DMS114 treated with DMSO at 0.1 percent for 48 hours (cell line): ENCODE results near the gene SKOR1.

Source experiments
- DNase-seq: peaks from one replicate; lab custom pipeline; 2025; ENCODE audit not compliant: unreplicated experiment; lab: John Stamatoyannopoulos, UW

Gene SKOR1, protein sequence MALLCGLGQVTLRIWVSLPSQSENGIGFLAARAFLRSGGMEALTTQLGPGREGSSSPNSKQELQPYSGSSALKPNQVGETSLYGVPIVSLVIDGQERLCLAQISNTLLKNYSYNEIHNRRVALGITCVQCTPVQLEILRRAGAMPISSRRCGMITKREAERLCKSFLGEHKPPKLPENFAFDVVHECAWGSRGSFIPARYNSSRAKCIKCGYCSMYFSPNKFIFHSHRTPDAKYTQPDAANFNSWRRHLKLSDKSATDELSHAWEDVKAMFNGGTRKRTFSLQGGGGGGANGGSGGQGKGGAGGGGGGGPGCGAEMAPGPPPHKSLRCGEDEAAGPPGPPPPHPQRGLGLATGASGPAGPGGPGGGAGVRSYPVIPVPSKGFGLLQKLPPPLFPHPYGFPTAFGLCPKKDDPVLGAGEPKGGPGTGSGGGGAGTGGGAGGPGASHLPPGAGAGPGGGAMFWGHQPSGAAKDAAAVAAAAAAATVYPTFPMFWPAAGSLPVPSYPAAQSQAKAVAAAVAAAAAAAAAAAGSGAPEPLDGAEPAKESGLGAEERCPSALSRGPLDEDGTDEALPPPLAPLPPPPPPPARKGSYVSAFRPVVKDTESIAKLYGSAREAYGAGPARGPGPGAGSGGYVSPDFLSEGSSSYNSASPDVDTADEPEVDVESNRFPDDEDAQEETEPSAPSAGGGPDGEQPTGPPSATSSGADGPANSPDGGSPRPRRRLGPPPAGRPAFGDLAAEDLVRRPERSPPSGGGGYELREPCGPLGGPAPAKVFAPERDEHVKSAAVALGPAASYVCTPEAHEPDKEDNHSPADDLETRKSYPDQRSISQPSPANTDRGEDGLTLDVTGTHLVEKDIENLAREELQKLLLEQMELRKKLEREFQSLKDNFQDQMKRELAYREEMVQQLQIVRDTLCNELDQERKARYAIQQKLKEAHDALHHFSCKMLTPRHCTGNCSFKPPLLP

DNA sequence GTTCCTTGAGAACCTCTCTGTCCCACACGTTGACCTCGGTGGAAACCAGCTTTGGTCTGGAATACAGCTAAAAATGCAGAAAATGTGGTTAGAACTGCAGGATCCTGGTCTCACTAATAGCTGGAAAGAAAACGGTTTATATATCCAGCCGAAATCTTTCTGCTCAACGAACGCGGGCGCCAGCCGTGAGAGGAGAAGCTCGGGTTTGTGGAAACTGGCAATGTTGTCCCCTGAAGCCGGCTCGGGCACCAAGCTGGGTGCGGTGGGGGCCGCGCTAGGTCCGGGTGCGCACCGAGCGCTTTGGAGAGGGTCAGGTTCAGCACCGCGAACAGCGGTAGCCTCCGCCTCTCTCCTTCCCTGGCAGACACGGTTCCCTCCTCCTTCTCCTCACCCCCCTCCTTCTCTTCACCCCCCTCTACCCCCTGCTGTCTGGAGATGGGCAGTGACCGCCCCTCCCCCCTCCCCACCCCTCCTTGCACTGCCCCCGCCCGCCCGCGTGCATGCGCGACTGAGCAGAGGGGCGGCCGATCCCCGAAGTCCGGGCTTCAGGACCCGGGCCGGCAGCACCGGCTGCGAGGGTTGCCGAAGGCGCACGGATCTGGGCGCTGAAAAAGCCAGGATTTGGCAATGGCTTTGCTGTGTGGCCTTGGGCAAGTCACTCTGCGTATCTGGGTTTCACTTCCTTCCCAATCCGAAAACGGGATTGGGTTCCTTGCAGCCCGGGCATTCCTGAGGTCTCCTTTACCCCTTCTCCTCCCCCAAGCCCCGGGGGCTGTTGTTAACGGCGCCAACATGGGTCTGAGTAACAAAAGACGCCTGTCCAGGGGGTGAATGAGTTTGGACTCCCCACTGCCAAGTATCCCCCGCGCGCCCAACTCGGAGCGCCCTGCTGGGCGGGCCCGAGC lies at the start of gene SKOR1:
Gene SKOR1 (plus strand): TSS at position 534 of the 905 bp plus-strand sequence. CDS start 94 bp downstream, at position 628.
- DNase-seq: peak; percentile 41

GRCh38 chr15:67775998-67776397 lies 49.3 kb upstream of the SKOR1 start:
- DNase-seq: no peak

DNA sequence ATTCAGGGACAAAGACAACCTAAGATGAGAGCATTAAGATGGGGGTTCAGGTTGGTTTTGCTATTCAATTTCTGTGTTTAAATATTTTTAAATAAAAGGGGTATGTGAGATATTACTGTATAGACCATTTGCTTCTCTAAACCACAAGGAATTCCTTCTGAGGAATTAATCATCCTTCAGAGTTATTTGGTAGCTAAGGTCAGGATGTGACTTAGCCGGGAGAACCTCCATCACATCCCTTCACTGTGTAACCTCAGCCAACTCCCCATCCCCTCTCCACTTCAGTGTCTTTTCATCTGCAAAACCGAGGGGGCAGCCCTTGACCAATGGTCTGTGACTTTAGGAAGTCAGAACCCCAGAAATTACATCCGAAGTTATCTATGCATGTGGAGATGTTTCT lies 48.7 kb upstream of the SKOR1 start:
- DNase-seq: no peak

DNA sequence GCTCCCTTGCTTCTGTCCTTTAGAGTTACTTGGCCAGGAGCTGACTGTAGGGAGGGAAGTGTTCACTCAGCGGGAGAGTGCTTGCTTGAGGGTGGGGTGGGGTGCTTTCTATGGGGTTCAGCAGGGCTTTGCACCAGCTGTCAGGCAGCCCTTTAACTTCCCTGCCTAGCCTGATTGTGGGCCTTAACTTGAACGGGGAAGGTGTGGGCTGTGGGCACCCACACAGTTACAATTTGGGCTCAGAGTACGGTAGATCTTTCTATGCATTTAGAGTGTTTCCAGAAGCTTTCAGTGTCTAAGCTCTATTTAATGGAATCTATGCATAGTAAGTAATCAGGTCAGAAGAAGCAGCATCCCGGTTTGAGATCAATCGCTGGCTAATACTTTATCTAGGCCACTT lies 48.2 kb upstream of the SKOR1 start:
- no peak for DNase-seq

DNA sequence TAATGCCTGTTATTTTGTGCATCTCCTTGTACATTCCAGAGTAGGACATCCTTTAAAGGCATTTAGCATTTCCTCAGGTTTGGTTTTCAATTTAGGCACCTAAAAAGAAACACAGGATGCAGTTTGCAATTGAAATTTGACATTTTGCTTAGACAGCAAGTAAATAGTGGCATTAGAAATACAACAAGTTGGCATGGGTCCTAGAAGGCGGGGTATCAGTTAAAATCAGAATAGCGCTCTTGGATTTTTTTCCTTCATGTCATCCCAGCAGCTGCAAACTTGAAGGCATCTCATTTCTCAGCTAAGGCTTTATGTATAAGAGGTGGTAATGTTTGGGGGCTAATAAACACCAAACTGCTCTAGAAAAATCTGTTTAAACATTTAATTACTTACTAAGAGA lies 47.5 kb upstream of the SKOR1 start:
- DNase-seq: no peak

DNA sequence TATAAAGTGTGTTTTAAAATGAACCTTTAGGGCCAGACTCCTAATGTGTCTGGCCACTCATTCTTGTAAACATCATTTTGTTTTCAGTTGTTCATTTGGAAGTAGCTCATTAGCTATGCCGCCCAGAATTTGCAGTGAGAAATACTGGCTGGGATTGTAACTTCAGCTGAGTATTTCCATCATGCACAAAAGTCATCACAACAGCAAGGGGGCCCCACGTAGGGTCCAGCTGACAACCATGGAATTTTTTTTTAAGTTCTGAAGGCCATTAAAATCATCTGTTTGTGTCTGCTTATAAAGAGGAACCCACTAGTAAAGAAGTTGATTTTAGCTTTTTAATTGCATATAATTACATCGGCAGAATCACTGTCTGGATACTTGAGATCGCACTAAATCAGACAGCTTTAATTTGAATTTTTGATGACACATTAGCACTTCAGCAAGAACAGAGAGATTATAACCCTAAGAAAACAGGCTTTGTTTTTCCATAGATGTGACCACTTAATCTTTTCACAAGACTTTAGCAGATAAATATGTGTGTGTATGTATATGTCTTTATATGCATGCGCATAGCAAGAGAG lies 46.3 kb upstream of the SKOR1 start:
- DNase-seq: no peak

- no peak for DNase-seq
Measured at GRCh38 chr15:67779549-67780111, 45.7 kb upstream of the SKOR1 start.

DNA sequence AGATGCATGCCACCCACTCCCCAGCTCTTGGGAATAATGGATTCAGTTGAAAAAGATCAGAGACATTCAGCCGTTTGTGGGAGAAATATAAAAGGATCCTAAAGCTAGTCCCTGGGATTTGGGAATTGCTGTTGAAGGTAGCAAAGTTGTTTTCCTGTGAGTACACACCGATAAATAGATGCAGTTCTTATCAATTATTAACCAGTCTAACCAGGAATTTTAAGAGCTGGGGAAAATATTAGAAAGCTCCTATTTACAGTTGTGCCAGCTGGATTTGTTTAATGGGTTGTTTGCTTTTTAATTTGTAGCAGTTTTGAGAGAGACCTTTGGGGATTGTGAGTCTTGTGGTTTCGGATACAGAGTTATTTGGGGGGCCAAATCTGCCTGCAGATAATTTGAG lies 44.2 kb upstream of the SKOR1 start:
- DNase-seq: no peak

- no peak for DNase-seq
Measured at GRCh38 chr15:67781907-67782690, 43.2 kb upstream of the SKOR1 start.

GRCh38 chr15:67782691-67782991 lies 42.7 kb upstream of the SKOR1 start:
- no peak for DNase-seq

- DNase-seq: no peak
Measured at GRCh38 chr15:67783303-67783702, 42.0 kb upstream of the SKOR1 start.

GRCh38 chr15:67784090-67784781 lies 41.1 kb upstream of the SKOR1 start:
- DNase-seq: no peak

DNA sequence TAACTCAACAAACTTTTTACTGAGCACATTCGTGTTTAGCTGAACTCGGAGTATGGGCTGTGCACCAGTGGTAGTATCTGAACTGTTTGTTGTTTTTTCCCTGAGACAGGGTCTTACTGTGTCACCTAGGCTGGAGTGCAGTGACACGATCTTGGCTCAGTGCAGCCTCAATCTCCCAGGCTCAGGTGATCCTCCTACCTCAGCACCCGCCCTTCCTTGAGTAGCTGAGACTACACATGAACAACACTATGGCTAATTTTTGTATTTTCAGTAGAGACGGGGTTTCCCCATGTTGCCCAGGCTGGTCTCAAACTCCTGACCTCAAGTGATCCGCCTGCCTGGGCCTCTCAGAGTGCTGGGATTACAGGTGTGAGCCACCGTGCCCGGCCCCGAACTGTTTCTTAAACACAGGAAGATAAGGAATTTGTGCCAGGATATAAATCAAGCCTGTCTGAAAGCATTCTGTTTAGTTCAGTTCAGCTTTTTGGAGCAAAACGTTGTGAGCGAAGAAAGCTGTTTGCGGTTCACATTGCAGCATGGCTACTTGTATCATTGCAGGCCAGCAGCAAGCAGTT lies 40.4 kb upstream of the SKOR1 start:
- DNase-seq: no peak

GRCh38 chr15:67785431-67785830 lies 39.9 kb upstream of the SKOR1 start:
- DNase-seq: no peak

DNA sequence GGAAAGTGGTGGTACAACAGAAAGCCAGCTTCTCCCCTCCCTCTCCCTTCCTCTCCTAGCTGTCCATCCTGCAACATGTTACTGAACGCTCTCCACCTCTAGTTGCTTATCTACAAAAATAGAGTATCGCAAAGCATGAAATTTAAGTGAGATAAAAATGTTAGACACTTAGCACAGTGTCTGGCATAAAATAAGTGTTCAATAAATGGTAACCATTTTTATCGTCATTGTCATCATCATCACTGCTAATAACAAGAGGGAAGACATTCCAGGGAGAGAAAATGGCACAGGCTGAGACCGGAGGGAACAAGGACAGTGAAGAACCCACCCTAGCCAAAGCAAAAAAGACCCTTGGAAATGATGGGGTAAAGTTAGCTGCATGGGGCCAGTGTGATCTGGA lies 38.7 kb upstream of the SKOR1 start:
- no peak for DNase-seq

- DNase-seq: no peak
Measured at GRCh38 chr15:67788986-67789385, 36.3 kb upstream of the SKOR1 start.

GRCh38 chr15:67790610-67791319 lies 34.5 kb upstream of the SKOR1 start:
- DNase-seq: no peak
